GM12873 (cell line): ENCODE measurements around the gene TMED8.

Source experiments
- TF ChIP-seq, protein P1 (sequence below): IDR thresholded peaks from 2 replicates; pipeline ENCODE4 v1.5.1; 2012; ENCODE audit warnings: low read depth, mild to moderate bottlenecking, moderate library complexity, low read length, control low read depth; ENCODE audit not compliant: insufficient read depth; ENCODE audit errors: missing control alignments

The TMED8 gene

DNA sequence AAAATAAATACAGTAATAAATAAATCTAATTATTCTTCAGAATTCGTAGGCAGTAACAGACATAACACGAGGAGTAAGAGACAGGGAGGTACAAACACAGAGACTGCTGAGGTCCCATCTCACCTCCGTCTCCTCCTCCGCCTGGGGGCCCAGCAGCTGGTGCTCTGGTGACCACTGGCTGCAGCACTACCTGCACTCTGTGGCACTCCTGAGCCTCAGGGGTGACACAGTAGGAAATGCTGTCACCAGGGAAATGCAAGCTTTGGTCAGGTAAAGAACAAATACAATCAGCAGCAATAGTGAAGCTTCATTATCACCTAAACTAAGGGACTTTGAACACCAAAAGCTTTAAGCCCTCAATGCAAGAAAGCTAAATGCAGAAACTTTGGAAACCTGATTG, 36.5 kb downstream of the TMED8 start:
- TF ChIP-seq, protein P1, sequence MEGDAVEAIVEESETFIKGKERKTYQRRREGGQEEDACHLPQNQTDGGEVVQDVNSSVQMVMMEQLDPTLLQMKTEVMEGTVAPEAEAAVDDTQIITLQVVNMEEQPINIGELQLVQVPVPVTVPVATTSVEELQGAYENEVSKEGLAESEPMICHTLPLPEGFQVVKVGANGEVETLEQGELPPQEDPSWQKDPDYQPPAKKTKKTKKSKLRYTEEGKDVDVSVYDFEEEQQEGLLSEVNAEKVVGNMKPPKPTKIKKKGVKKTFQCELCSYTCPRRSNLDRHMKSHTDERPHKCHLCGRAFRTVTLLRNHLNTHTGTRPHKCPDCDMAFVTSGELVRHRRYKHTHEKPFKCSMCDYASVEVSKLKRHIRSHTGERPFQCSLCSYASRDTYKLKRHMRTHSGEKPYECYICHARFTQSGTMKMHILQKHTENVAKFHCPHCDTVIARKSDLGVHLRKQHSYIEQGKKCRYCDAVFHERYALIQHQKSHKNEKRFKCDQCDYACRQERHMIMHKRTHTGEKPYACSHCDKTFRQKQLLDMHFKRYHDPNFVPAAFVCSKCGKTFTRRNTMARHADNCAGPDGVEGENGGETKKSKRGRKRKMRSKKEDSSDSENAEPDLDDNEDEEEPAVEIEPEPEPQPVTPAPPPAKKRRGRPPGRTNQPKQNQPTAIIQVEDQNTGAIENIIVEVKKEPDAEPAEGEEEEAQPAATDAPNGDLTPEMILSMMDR: no peak

DNA sequence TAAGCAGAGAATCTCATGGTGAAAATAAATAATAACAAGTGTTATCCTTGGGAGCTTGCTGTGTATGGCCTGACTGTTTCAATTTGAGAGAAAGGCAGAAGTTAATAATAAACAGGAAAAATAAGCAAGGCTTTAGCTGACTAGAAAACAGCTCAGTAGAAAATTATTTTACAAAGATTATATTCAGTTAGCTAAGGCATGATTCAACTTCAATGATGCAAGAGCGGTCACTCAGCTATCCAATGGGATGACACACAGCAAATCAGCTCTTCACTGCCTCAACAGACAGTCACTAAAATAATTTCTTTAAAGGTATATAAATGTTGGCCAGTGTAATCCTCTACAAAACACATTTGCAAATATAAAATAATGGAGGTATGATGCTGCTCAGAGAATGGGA, 37.5 kb downstream of the TMED8 start:
- TF ChIP-seq, protein P1: no peak

DNA sequence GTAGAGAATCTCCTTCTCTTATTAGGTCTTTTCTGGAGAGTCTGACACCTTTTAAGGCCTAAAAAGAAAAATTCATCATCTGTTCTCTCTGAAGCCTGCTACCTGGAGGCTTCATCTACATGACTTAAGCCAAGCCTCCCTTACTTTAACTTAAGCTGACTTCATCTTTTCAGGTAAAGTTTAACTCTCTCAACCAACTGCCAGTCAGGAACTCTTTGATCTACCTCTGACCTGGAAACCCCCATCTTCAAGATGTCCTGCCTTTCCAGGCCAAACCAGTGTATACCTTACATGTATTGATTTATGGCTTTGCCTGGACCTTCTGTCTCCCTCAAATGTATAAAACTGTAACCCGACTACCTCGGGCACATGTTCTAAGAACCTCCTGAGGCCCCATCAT, 38.6 kb downstream of the TMED8 start:
- TF ChIP-seq, protein P1: no peak

DNA sequence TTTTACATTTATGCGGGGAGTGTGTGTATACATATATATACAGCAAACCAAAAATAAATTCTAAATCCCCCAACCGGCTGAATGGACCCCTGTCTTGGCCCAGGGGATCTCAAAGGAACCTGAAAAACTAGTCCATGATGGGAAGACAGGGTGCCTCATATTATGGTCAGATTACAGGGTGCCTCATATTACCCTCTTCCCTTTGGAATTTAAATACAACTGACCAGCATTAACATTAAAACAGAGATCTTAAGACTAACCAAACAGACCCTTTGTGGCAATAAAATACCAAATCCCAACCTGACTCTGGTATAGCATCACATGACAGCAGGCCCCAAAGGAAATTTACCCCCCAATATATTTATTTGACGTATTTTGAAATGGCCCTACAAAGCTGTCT, 39.0 kb downstream of the TMED8 start:
- TF ChIP-seq, protein P1: no peak

DNA sequence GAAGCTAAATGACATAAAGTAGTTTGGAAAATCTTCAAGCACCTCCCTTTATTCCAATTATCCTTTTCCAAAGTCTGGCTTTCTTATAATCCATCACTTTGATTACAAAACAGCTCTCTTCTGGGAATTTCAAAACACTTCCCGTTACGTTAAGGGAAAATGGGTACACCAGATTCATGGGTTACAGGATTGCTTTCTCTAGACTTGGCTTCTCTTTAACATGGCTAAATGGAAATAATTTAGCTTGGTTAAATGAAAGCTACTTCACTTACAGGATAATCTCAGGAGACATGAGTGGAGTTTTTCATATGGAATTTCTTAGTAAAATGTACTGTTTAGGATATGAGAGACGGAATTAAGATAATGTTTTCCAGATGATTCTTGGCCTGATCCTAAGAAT, 41.3 kb downstream of the TMED8 start:
- TF ChIP-seq, protein P1: no peak

DNA sequence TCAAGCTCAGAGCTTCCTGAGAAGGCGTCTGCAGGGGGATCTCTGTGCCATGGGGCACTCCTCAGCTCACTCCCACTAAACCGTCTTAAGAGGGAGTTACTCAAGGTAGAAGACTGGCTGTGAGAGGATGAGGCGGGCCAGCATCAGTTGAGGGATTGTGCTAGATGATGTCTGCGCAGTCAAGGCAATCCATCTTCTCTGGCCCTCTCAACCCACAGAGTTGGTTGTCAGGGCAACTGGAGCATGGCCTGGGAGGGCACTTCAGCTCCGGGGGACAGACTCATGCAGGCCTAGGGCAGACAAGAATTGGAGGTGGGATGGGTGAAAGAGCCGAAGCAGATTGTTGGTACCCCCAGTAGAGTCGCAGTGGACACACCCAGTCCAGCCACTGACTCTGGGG, 47.0 kb downstream of the TMED8 start:
- TF ChIP-seq, protein P1: no peak

DNA sequence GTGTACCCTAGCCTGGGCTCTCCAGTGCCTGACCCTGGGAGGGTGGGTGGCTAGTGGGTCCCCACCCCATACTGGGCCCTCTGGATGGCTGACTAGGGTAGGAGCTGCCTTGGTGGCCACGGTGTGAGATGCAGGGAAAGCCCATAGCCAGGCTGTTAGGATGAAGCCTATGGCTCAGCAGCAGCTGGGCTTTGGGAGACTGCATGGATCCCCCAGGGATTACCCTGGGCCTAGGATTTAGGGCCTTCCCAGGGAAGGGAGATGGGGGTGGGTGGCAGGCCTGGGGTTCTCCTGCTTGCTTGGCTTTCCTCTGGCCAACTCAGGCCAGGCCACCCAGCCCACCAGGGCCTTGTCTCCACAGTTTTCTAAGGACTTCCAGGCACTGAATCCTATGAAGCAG, 49.8 kb downstream of the TMED8 start:
- TF ChIP-seq, protein P1: no peak

DNA sequence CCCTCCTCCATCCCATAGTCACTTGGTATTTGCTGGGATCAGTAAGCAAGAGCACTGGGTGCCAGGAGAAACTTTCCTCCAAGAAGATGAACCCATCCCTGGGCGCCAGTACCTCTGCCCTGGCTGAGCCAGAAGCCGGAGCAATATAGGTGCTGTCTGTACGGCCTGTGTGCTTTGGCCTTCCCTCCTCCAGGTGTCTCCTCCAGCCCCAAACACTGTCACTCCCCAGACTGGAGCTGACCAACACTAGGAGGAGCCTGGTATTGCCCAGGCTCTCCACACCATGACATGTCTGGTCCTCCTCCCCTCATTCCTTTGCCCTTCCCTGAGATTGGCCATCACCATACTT, 51.2 kb downstream of the TMED8 start:
- TF ChIP-seq, protein P1: no peak
